HL-60/S4 (cell line): Measurements from ENCODE around the gene SLC7A14.

Experiments
- in situ Hi-C: fragments of 300-500 bp; cut with MboI; formaldehyde crosslinking; loops from 2 replicates; pipeline ENCODE4 v1.14.3; 2022; ENCODE audit warnings: low sequenced_read_pairs

The SLC7A14 gene

DNA sequence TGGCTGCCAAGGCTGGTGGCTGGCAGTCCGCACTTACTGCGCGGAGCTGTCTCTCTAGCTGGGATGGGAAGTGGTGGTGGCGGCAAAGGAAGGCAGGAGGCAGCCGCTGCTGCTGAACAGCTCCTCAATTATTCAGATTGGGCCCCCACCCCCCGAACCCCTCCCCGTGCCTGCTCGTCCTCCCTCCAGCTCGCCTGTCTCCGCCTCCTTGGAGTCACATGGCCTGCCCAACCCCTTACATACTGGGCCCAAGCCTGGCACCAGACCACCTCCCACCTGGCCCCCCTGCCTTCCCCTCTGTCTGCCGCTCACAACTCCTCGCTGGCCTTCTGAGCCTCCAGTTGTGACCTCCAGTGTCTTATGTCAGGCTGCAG lies at the start of gene SLC7A14:
TSS of gene SLC7A14 (minus strand) at position 139 of the 374 bp plus-strand sequence. CDS start 59,139 bp downstream, outside the sequence.
- in situ Hi-C loops: no loop called here

DNA sequence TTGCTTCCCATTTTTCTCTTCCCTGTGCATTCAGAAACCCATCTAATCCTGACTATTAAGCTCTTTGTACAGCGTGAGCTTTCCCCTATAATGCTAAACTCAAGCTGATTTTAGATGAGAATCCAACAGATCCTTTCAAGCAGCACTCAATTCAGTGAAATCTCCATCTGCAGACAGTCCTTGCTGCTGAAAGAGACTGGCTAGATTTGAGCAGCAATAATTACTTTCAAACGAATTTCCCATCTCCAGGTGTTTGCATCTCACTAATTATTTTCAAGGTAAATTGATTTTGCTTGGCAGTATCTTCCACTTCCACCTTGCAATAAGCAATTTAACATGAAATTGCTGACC lies 49.5 kb upstream of the SLC7A14 start:
- in situ Hi-C loops: no loop called here

DNA sequence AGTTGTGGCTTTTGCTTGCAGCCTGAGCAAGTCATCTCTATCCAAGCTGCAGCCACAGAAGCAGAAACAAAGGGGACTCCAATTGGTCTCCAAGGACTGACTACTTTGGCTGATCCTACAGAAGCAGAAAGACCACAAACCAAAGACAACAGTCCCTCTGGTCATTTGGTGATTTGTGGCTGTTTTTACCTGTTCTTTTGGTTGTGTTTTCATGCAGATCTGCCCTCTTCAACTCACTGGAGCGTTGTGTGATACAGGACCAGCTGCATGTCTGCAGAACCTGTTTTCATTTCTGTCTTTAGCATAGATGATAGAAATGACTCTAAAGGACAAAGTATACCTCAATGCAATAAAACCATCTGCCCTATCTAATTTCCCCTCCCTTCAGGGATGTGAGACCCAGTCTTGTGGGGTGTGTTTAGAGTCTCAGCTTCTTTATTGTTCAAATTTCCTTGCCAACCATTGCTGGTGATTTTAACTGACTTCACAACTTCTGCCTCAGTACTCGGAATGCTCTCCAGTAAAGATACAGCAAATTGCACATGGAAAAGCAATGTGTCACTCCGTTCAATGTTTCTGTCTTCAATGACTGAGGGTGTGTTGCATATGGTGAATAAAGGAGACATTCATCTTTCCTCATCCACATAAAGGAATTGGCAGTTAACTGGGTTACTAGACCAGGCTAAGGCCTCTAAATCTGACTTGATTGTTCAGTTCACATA lies 48.9 kb upstream of the SLC7A14 start:
- in situ Hi-C loops: no loop called here

DNA sequence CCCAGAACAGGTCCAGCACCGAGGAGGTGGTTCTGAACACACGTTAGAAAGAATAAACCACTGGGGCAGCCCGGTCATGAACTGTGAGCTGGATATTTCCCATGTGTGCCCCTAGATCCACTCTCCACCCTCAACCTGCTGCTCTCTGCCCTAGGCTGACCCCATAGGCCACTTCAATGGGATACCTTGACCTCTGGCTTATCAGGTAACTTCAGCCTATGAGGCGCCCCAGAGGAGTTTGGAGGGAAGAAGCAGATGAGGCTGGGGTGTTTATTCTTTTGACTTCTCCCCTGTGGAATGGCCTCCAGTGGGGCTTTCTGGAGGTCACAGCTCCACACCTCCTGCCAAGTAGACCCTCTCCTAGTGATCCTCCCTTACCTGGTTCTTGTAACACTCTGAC lies 47.7 kb upstream of the SLC7A14 start:
- in situ Hi-C loops: no loop called here

DNA sequence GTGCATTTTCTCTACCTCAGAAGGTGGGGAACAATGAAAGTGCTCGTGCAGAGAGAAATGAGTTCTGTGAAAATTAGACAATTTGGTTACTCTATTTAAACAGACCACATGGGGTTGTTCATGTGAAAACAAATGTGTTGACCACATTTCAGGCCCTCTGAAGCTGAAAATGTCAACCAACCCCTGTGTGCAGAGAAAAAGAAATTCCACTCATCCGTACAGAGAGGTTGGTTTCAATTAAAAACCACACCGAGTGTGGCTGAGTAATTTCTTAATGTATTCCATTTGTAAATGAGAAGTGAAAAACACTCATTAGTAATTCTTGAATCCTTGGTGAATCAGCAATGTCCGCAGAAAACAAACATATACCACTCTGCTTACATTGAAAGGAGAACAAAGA lies 46.9 kb upstream of the SLC7A14 start:
- in situ Hi-C loops: no loop called here

DNA sequence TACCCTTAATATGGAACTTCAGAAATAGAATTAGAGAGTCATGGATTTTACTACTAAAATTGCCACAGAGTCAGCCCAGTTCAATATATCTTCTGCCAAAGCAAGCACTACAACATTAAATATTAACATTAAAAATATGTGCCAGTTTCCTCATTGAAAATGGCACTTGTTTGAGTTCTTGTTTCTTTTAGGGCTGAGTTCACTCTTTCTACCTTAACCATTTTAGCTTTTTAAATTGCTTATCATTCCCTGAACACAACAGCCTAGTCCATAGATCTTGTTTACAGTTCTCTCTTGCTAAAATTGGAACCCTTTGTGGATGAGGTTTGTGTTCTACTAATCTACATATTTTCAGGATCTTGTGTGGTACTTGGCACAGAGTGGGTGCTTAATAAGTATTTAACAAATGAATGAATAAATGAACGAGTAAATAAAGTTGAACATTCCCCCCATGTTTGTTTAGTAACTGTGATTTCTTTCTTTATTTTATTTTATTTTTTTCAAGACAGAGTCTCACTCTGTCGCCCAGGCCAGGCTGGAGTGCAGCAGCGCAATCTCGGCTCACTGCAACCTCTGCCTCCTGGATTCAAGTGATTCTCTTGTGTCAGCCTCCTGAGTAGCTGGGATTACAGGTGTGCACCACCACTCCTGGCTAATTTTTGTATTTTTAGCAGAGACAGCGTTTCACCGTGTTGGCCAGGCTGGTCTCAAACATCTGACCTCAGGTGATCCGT lies 46.0 kb upstream of the SLC7A14 start:
- in situ Hi-C loops: no loop called here

DNA sequence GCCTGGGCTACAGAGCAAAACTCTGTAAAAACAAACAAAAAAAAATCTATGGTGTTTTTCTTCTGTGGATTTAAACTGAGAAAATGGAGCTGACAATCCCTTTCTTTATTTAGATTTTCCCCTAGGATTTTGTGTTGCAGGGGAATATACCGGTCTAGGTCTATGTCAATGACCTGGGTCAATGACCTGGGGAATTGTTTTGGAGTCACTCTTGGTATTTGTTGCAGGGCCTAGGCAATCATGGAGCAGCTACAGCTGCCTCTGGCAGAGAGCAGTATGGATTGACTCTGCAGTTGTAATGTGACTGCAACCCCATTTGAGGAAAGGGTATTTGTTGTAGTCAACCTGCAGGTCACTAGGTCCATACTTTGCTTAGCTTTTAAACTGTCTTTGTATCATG lies 37.6 kb upstream of the SLC7A14 start:
- in situ Hi-C loops: no loop called here

DNA sequence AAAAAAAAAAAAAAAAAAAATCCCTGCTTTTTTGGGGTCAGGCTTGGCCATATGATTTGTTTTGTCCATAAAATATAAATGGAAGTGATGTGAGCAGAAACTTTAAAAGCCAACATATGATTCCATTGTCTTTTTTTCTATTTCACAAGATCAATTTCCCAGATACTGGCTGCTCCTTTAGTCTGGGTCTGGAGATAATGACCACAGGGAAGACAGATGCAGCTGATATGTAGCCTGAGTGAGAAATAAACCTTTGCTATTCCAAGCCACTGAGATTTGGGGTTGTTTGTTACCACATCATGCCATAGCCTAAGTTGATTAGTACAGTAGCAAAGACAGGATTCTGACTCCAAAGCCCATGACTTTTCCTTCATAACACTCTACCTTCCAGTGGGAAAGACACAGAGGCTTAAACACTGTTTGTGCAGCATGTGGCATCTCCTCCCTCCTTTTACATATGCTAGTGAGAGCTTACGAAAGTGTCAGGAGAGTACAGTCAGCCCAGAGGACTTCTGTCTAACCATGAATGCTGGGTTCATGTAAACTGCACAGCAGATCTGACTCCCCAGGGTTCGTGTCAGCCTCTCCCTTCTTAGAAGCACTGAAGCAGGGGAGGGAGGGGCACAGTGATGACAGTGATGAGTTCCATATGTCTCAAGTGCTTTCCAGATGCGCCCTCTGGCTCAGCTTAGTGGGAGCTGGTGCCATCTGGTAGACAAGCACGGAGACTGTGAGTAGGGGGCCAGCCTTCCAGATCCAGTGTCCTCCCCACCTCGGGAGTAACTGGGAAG lies 36.7 kb upstream of the SLC7A14 start:
- in situ Hi-C loops: no loop called here

DNA sequence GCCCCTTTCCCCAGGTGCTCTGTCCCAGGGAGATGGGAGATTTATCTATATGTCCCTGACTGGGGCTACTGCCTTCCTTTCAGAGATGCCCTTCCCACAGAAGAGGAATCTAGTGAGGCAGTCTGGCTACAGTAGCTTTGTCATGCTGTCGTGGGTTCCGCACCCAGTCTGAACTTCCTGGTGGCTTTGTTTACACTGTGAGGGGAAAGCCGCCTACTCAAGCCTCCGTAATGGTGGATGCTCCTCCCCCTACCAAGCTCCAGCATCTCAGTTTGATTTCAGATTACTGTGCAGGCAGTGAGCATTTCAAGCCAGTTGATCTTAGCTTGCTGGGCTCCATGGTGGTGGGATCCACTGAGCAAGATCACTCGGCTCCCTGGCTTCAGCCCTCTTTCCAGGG lies 35.4 kb upstream of the SLC7A14 start:
- in situ Hi-C loops: no loop called here

DNA sequence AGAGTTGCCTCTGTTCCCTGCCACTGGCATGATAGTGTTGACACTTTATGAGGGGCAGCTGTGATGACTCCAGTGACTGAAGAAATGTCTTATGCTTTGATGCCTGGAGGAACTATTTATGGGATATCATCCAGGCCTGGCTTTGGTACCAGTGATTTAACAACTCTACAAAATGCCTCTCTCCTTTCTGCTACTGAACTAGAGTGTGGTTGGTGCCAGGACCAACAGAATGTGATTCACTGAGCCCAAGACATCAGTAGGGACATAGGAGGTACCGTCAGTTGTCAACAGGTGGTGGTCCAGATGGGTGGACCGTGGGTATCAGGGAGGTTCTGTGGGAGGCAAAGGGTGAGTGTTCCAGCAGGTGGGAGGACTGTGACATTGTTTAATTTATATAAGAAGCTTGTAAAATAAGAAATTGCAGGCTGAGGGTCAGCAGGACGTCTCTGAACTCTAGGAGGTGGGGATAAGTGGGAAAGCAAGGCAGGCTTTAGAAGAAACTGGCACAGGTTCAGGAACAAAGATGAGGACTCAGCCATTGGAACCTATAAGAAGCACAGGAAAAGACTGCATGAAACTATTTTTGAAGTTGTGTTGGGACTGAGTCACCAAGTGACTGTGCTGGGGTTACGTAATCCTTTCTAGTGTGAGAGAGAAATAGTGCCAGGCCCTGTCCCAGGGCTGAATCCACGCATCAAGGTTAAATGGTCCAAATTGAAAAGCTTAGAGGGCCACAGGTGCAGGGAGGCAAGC lies 28.5 kb upstream of the SLC7A14 start:
- in situ Hi-C loops: no loop called here

DNA sequence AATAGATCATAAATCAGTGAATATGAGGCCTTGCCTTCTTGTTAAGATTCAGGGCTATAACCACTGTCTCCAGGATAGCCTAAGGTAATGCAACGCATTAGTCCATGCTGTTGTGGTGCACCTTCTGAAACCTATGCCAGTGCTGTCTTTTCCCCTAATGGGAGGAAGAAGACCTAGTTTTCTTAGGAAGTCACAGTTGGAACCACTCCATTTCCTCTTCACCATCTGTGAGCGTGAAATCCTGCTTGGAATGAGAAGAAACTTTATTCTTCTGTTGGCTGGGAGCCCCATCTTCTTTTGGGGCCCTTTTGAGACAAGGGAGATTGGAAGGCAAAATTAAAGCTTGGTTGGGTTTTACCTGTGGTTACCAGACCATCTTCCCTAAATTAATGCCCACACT lies 25.9 kb upstream of the SLC7A14 start:
- in situ Hi-C loops: no loop called here

DNA sequence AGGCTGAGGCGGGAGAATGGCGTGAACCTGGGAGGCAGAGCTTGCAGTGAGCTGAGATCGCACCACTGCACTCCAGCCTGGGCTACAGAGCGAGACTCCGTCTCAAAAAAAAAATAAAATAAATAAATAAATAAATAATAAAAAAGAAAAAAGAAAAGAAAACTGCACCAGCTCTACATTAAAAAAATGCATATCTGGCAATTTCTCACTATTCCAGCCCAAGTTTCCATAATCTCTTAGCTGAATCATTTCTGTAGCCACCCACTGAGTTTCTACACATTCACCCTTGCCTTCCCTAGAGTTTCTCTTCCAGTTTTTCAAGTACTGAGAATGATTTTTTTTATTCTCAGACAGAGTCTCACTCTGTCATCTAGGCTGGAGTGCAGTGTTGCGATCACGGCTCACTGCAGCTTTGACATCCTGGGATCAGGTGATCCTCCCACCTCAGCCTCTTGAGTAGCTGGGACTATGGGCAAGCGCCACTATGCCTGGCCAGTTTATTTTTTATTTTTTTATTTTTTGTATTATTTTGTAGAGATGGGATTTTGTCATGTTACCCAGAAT lies 24.5 kb upstream of the SLC7A14 start:
- in situ Hi-C loops: no loop called here

DNA sequence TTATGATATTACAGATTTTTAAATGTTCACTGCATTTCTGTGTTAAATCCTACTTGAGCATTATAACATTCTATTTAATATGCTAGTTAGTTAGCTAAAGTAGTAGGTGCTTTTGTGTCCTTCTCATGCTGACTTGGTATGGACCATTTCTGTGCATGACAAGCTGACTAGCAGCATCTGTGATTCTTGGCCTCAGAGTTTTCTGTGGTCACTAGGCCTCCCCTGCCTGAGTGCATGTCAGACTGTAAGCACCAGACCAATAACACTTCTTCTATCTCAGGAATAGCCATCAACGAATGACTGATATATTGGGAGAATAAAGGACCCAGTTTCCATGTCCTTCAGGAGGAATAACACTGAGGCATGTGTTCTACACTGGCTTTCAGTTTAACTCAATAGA lies 22.6 kb upstream of the SLC7A14 start:
- in situ Hi-C loops: no loop called here

DNA sequence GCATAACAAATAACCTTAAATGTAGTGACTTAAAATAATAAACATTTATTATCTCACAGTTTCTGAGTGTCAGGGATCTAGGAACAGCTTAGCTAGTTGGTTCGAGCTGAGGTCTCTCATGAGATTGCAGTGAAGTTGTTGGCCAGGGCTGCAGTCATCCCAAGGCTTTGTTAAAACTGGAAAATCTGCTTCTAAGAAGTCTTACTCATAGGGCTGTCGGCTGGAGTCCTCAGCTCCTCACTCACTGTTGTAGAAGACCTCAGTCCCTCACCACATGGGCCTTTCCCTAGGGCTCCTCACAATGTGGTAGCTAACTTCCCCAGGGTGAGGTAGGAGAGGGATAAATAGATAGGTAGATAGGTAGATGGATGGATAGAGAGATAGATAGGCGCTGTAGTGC lies 20.8 kb upstream of the SLC7A14 start:
- in situ Hi-C loops: no loop called here

DNA sequence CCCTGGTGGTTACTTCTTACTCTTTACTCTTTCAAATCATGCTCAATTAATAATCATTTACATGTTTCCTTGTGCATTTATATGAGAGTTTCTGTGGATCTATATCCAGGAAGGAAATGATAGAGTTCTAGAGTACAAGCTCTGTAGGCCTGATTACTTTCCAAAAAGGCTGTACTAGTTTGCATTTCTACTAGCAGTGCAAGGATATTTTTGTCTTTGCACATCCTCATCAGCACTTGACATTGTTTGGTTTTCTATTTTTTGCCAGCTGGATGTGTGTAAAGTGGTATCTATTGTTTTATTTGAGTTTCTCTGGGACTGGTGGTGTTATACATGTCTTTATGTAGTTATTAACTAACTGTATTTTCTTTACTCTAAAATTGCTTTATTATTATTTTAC lies 19.6 kb upstream of the SLC7A14 start:
- in situ Hi-C loops: no loop called here

DNA sequence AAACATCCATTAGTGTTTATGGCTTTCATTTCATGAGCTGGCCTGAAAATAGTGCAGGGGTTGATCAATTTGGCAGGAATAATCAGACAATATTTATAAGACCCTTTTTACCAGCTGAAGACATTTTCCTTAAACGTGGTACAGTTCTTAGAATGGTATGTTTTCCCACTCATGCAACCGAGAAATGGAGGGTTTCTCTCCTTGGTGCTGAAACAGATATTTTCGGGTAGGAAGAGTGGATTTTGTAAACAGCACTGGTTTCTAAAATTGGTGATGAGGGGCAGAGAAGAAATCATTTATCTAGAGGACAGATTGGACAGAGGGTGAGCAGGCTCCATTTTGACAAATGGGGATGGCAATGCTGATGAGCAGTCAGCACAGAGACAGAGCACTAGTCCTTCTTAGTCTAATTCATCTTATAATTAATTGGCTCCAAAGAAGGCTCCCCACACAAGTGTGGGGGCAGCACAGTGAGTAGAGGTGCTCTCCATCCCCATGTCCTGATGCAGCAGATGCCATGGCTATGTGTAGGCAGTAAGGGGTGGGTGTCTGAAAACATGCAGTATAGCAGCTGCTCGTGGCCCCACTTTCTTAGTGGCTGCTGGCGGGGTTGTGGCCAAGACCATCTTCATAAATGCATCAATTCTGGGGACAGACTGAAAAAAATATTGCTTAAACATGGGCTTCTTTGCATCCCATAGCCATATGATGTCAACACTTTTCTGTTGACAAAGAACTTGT lies 18.1 kb upstream of the SLC7A14 start:
- in situ Hi-C loops: no loop called here

DNA sequence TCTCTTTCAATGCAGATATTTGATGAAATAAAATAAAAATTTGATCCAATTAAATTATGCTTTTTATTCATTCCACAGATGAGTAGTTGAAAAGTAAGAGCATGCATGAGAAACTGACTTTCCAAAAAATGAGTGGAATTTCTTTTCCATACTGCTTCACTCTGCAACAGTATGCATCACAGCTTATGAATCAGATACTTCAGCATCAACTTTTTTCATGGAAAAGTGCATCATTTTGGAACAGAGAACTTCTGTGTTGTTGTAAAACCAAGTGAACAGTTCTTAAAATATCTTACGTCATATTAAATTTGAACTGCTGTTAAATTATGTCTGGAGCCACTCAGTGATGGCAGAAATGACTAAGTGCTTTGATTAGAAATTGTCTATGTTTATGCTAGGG lies 16.7 kb upstream of the SLC7A14 start:
- in situ Hi-C loops: no loop called here

DNA sequence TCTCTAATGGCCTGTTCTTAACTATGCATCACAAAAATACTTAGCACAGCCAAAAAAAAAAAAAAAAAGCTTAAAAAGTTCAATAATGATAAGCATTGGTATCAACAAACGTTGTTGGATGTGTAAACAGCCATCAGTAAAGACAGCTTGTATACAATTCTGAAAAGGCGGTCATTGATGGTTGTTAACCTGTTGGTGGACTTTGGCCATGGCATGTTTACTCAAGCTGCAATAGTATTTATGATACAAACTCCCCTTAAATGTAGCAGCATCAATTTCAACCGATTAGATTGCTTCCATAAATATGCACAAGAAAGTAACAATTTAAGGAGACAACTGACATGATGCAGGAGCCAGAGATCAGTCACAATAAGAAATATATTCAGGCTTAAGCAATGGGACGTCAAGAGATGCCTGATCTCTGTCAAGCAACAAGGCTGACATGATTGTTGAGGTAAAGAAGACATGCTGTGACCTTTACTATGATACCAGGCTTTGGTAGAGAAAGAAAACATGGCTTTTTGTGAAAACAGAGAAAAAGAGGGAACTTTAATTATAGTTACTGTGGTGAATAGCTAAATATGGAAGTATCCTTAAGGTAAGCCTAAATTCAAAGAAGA lies 14.2 kb upstream of the SLC7A14 start:
- in situ Hi-C loops: no loop called here

DNA sequence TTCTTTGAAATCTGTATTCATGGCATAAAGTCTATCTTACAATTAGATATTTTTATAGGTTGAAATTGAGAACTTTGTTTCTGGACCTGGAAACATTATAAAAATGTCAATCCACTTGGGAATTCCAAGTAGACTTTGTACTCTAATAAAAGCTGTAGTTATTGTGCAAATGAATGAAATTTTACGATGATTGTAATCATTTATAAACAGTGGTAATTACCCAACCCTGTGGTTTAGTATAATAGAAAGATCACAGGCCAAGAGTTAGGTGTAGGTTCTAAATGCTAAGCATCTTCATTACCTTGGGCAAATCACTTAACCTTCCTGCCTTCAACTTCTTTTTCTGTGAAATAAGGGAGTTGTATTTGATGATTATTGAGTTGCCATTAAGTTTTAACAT lies 13.2 kb upstream of the SLC7A14 start:
- in situ Hi-C loops: no loop called here

DNA sequence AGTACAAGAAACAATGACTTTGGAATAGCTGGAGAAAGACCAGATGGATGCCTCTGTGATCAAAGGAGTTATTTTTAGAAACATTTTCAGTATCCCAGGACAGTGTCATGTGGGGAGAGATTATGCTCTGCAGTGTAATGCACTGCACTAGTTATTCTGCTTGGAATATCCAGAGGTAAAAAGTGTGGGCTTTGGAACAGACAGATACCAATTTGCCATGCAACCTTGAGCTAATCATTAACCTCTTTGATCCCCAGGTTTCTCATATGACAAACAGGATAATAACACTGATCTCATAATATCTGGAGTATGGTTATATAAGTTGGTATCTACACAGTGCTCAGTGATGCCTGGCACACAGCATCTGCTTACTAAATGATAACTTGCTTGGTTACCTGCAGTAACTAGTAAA lies 12.2 kb upstream of the SLC7A14 start:
- in situ Hi-C loops: no loop called here
